Uterus (tissue), 4 donors: ENCODE data around the gene SMTN. TPM values are rescaled to one million over a fixed set of nuclear protein-coding genes. Genes with fewer than 3 reads are reported as not detected.
"Not testable (repeated sequence)": the region's sequence is repeated elsewhere in the genome, so short reads cannot be mapped to it uniquely, and the experiment has no call there.

Experiments used
- DNase-seq, 2 donors: peaks; one replicate each; pipeline ENCODE4 v3.0.0-alpha.2; 2019 to 2020
- H3K27ac ChIP-seq, 2 donors: fragments of 200-600 bp; sonication (generic); 1 replicate in 1 of 2; 2 replicates in 1 of 2; pipeline ENCODE4 v1.5.1; 2016 to 2018
- H3K27me3 ChIP-seq, 2 donors: fragments of 200-600 bp; sonication (generic); one replicate each; pipeline ENCODE4 v1.5.1; 2018 to 2019; ENCODE audit warnings: control low read depth in 1 of 2
- H3K36me3 ChIP-seq, 2 donors: fragments of 200-600 bp; sonication (generic); one replicate each; pipeline ENCODE4 v1.5.1; 2019; ENCODE audit warnings: control low read depth in 1 of 2
- H3K4me1 ChIP-seq, 2 donors: fragments of 200-600 bp; sonication (generic); one replicate each; pipeline ENCODE4 v1.5.1; 2018 to 2019; ENCODE audit warnings: control low read depth in 1 of 2
- H3K4me3 ChIP-seq, 2 donors: fragments of 200-600 bp; sonication (generic); 1 replicate in 1 of 2; 2 replicates in 1 of 2; pipeline ENCODE4 v1.5.1; 2018 to 2019; ENCODE audit warnings: mild to moderate bottlenecking in 1 of 2
- H3K9me3 ChIP-seq, 2 donors: fragments of 200-600 bp; sonication (generic); one replicate each; pipeline ENCODE4 v1.5.1; 2019; ENCODE audit warnings: control low read depth in 1 of 2
- CTCF ChIP-seq, 4 experiments: fragments of 200-600 bp in 2 of 4; fragments of 450-650 bp in 2 of 4; sonication (generic) in 2 of 4; IDR thresholded peaks; one replicate each; pipeline ENCODE4 v1.5.1; 2016 to 2019; ENCODE audit warnings: antibody characterized with exemption in 4 of 4, mild to moderate bottlenecking in 2 of 4, moderate library complexity in 1 of 4
- POLR2A ChIP-seq, 2 donors: fragments of 450-650 bp; IDR thresholded peaks; one replicate each; pipeline ENCODE4 v1.6.1; 2016; ENCODE audit warnings: antibody characterized with exemption in 2 of 2, mild to moderate bottlenecking in 1 of 2, moderate library complexity in 1 of 2
- intact Hi-C: fragments of 100-400 bp; cut with DNase I; formaldehyde crosslinking; loops from one replicate; pipeline ENCODE4 v1.15.1; 2023; ENCODE audit warnings: low total_unique reads
- total RNA-seq, 4 donors: library from RNA; depleted of rRNA in 3 of 4; stranded (reverse); fragments of >200 nt in 3 of 4; gene quantifications; one replicate each; pipeline versions ENCODE4 v1.1.0 to v1.2.4, GENCODE V29; 2014 to 2023
- donor health status: DM: yes; HTN: yes; CAD: no.

SMTN gene
- total RNA-seq, 4 donors from 2014 or later = 182 to 647 (median 274) TPM

GRCh38 chr22:31062566-31063230 lies 18.4 kb upstream of the SMTN start:
- H3K9me3 ChIP-seq = no peaks in the 10 kb centered on the region
- peak overlapping the region; percentile 40 to 60 for H3K27ac ChIP-seq
- no peak for DNase-seq
- no peaks in the 10 kb centered on the region for H3K27me3 ChIP-seq
- TF ChIP-seq CTCF (IDR thresholded peaks at IDR 0.05) (no peak), POLR2A (IDR thresholded peaks at IDR 0.05) (no peak)
- no peak overlapping the region for H3K4me3 ChIP-seq
- intact Hi-C loops = no loop called here
- H3K4me1 ChIP-seq = no peaks in the 10 kb centered on the region
- H3K36me3 ChIP-seq = no peaks in the 10 kb centered on the region

GRCh38 chr22:31064369-31064768 lies 16.7 kb upstream of the SMTN start:
- H3K36me3 ChIP-seq = no peaks in the 10 kb centered on the region
- intact Hi-C loops = no loop called here
- H3K9me3 ChIP-seq = no peaks in the 10 kb centered on the region
- no peaks in the 10 kb centered on the region for H3K27me3 ChIP-seq
- no peak for DNase-seq
- no peak overlapping the region for H3K27ac ChIP-seq
- H3K4me3 ChIP-seq = no peak overlapping the region
- TF ChIP-seq POLR2A (IDR thresholded peaks at IDR 0.05) = no peak
- TF ChIP-seq CTCF (IDR thresholded peaks at IDR 0.05) = no peak
- H3K4me1 ChIP-seq = no peaks in the 10 kb centered on the region

- H3K9me3 ChIP-seq = no peaks in the 10 kb centered on the region
- TF ChIP-seq POLR2A (IDR thresholded peaks at IDR 0.05) = no peak
- no peak for TF ChIP-seq CTCF (IDR thresholded peaks at IDR 0.05)
- intact Hi-C loops = no loop called here
Observed at GRCh38 chr22:31068970-31069369, 12.1 kb upstream of the SMTN start.

GRCh38 chr22:31069691-31070314 lies 11.3 kb upstream of the SMTN start:
- H3K36me3 ChIP-seq, H3K9me3 ChIP-seq, H3K27me3 ChIP-seq, H3K4me3 ChIP-seq, H3K27ac ChIP-seq, H3K4me1 ChIP-seq, intact Hi-C loops, DNase-seq: not testable (repeated sequence)

More at GRCh38 chr22:31068970-31069369, 12.1 kb upstream of the SMTN start:
- H3K4me1 ChIP-seq = no peaks in the 10 kb centered on the region
- no peak overlapping the region for H3K27ac ChIP-seq
- H3K36me3 ChIP-seq = no peaks in the 10 kb centered on the region
- H3K27me3 ChIP-seq = no peaks in the 10 kb centered on the region
- no peak overlapping the region for H3K4me3 ChIP-seq
- DNase-seq = no peak

- H3K4me1 ChIP-seq, intact Hi-C loops, H3K27me3 ChIP-seq, H3K4me3 ChIP-seq, H3K9me3 ChIP-seq, H3K27ac ChIP-seq, H3K36me3 ChIP-seq, DNase-seq: not testable (repeated sequence)
Observed at GRCh38 chr22:31073125-31073524, 8.0 kb upstream of the SMTN start.

- H3K36me3 ChIP-seq, H3K9me3 ChIP-seq, H3K27me3 ChIP-seq, H3K4me1 ChIP-seq, intact Hi-C loops, H3K4me3 ChIP-seq, H3K27ac ChIP-seq, DNase-seq: not testable (repeated sequence)
Observed at GRCh38 chr22:31073545-31074145, 7.5 kb upstream of the SMTN start.
